Fibroblast of lung (primary cell): ENCODE results near the gene NBPF15.
"Not testable (repeated sequence)": the region's sequence is repeated elsewhere in the genome, so short reads cannot be mapped to it uniquely, and the experiment has no call there.

Experiments used
- EZH2 ChIP-seq: IDR thresholded peaks from 2 replicates; pipeline ENCODE4 v1.5.1; 2012; ENCODE audit warnings: low read length, control low read depth, mild to moderate bottlenecking; ENCODE audit errors: missing control alignments
- TF ChIP-seq, protein P1 (sequence below), 2 donors: IDR thresholded peaks in 1 of 2; conservative IDR thresholded peaks in 1 of 2; 1 replicate in 1 of 2; 2 replicates in 1 of 2; pipeline ENCODE4 v1.5.1; 2011 to 2012; ENCODE audit warnings: low read length in 2 of 2, control low read depth in 1 of 2, inconsistent platforms in 1 of 2, low read depth in 1 of 2, mild to moderate bottlenecking in 1 of 2

DNA sequence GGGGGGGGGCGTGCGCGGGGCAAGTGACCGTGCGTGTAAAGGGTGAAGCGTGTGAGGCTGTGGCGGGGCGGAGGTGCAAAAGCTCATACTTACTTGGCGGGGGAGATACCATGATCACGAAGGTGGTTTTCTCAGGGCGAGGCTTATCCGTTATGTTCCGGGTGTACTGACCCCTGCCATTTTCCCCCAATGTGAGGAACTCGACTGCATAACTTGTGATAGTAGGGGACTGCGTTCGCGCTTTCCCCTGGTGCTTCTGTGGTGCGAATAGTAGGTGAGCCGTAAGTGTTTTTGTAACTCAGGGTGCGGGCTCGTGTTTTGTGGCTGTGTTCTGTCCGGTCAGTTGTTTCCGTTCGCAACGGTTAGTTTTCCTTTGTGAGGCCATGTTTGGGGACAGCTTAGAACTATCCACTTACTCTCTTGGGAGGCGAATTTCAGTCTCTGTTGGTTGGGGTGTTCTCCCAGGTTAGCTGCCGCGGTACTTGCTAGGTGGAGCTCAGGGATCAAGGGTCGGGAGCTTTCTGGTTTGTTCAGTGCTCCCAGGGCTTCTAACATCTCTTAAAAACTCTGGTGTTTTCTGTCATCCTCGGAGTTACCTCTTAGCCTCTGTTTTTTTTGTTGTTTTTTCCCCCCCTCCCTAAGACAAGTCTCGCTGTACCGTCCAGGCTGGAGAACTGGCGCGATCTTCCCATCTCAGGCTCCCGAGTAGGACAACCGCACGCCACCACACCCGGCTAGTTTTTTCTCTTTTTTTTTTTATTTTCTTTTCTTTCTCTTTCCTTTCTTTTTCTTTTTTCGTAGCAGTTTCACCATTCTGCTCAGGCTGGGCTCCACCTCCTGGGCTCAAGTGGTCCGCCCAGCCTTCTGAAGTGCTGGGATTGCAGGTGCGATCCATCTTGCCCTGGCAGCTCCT is 48.7 kb downstream of the NBPF15 start:
- TF ChIP-seq, protein P1, sequence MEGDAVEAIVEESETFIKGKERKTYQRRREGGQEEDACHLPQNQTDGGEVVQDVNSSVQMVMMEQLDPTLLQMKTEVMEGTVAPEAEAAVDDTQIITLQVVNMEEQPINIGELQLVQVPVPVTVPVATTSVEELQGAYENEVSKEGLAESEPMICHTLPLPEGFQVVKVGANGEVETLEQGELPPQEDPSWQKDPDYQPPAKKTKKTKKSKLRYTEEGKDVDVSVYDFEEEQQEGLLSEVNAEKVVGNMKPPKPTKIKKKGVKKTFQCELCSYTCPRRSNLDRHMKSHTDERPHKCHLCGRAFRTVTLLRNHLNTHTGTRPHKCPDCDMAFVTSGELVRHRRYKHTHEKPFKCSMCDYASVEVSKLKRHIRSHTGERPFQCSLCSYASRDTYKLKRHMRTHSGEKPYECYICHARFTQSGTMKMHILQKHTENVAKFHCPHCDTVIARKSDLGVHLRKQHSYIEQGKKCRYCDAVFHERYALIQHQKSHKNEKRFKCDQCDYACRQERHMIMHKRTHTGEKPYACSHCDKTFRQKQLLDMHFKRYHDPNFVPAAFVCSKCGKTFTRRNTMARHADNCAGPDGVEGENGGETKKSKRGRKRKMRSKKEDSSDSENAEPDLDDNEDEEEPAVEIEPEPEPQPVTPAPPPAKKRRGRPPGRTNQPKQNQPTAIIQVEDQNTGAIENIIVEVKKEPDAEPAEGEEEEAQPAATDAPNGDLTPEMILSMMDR (conservative IDR thresholded peaks at IDR 0.05 in 1 of 2, IDR thresholded peaks at IDR 0.05 in 1 of 2; ENCODE audit: low read depth in 1 of 2, low read length in 2 of 2) = not testable (repeated sequence)
- TF ChIP-seq EZH2 = not testable (repeated sequence)
